Measurements from ENCODE around the gene LZTR1. TPM values are rescaled to one million over a fixed set of nuclear protein-coding genes. Genes with fewer than 3 reads are reported as not detected.

Gene LZTR1
- total RNA-seq, 1 experiment from 2014 or later = 23.4 TPM

- no peak overlapping the region for H3K4me3 ChIP-seq
Measured at GRCh38 chr22:21013657-21014201, 31.6 kb downstream of the LZTR1 start.

GRCh38 chr22:21014202-21014725 is 32.2 kb downstream of the LZTR1 start:
- BruUV-seq (replicated peaks) = no TSS peak
- intact Hi-C loops (cut with micrococcal nuclease; ENCODE audit: unreplicated experiment) = no loop called here
- POLR2A ChIA-PET (ENCODE audit: unreplicated experiment) = interaction anchor here (0.5 to 0.7 kb wide), 3 partner anchors 10 to 89 kb away, joined by 3 to 4 read pairs (median 4); no protein-coding TSS in a partner anchor
- TF ChIP-seq EZH2 (IDR thresholded peaks at IDR 0.05; ENCODE audit: low read depth) = no peak
- TF ChIP-seq CTCF (conservative IDR thresholded peaks at IDR 0.05) = no peak
- CTCF ChIA-PET = no interaction called here
- Histone ChIP-seq H3K79me2 (ENCODE audit: low read depth) (no peaks in the 10 kb centered on the region), H3K27ac (no peak overlapping the region), H3F3A (ENCODE audit: insufficient read depth, low read depth) (no peaks in the 10 kb centered on the region), H3K4me2 (peak overlapping the region; percentile 70; the same call in 1 of the 2 replicates), H3K36me3 (ENCODE audit: low read depth) (no peaks in the 10 kb centered on the region), H2AFZ (no peak overlapping the region), H3K9me2 (ENCODE audit: insufficient read depth) (no peaks in the 10 kb centered on the region), H3K4me3 (no peak overlapping the region), H3K4me1 (replicated peaks; ENCODE audit: insufficient read depth) (peaks cover 15% of the 10 kb centered on the region), H3K9me3 (ENCODE audit: insufficient read depth, low read depth) (no peaks in the 10 kb centered on the region), H3K27me3 (ENCODE audit: insufficient read depth, low read depth) (no peaks in the 10 kb centered on the region), H4K20me1 (ENCODE audit: insufficient read depth) (no peaks in the 10 kb centered on the region)
- DNase-seq = peak in 1 of 2 experiments; percentile 45

More at GRCh38 chr22:21013657-21014201, 31.6 kb downstream of the LZTR1 start:
- H4K20me1 ChIP-seq (ENCODE audit: insufficient read depth) = no peaks in the 10 kb centered on the region
- peaks cover 15% of the 10 kb centered on the region for H3K4me1 ChIP-seq (replicated peaks; ENCODE audit: insufficient read depth)
- no peak overlapping the region for H3K4me2 ChIP-seq
- ChIA-PET POLR2A (ENCODE audit: unreplicated experiment) (no interaction called here), CTCF (no interaction called here)
- H3F3A ChIP-seq (ENCODE audit: insufficient read depth, low read depth) = no peaks in the 10 kb centered on the region
- no peak overlapping the region for H2AFZ ChIP-seq
- intact Hi-C loops (cut with micrococcal nuclease; ENCODE audit: unreplicated experiment) = no loop called here
- no peak overlapping the region for H3K27ac ChIP-seq
- no peak for DNase-seq
- no peaks in the 10 kb centered on the region for H3K79me2 ChIP-seq (ENCODE audit: low read depth)
- H3K9me2 ChIP-seq (ENCODE audit: insufficient read depth) = no peaks in the 10 kb centered on the region
- BruUV-seq (replicated peaks) = no TSS peak
- H3K9me3 ChIP-seq (ENCODE audit: insufficient read depth, low read depth) = no peaks in the 10 kb centered on the region
- no peaks in the 10 kb centered on the region for H3K36me3 ChIP-seq (ENCODE audit: low read depth)
- TF ChIP-seq CTCF (conservative IDR thresholded peaks at IDR 0.05) (no peak), EZH2 (IDR thresholded peaks at IDR 0.05; ENCODE audit: low read depth) (no peak)
- no peaks in the 10 kb centered on the region for H3K27me3 ChIP-seq (ENCODE audit: insufficient read depth, low read depth)

GRCh38 chr22:21014726-21015465 is 32.8 kb downstream of the LZTR1 start, which contains the start of gene P2RX6:
Gene P2RX6, plus strand, starts transcription at chr22:21015165. Its CDS starts 10 bp downstream, at chr22:21015175.
- no TSS peak for BruUV-seq (replicated peaks)
- POLR2A ChIA-PET (ENCODE audit: unreplicated experiment) = interaction anchor here (0.5 to 0.7 kb wide), 3 partner anchors 11 to 88 kb away, joined by 3 to 4 read pairs (median 4); no protein-coding TSS in a partner anchor
- intact Hi-C loops (cut with micrococcal nuclease; ENCODE audit: unreplicated experiment) = no loop called here
- H3K27me3 ChIP-seq (ENCODE audit: insufficient read depth, low read depth) = no peaks in the 10 kb centered on the region
- CTCF ChIA-PET = no interaction called here
- peak within 1 kb of the TSS; percentile 70 for H3K4me2 ChIP-seq
- no peaks in the 10 kb centered on the region for H4K20me1 ChIP-seq (ENCODE audit: insufficient read depth)
- no peaks in the 10 kb centered on the region for H3K9me2 ChIP-seq (ENCODE audit: insufficient read depth)
- H3K79me2 ChIP-seq (ENCODE audit: low read depth) = no peaks in the 10 kb centered on the region
- peaks cover 15% of the 10 kb centered on the region for H3K4me1 ChIP-seq (replicated peaks; ENCODE audit: insufficient read depth)
- H3K27ac ChIP-seq = no peak within 1 kb of the TSS
- no peaks in the 10 kb centered on the region for H3K9me3 ChIP-seq (ENCODE audit: insufficient read depth, low read depth)
- H3K4me3 ChIP-seq = peak within 1 kb of the TSS; percentile 34; the same call in 1 of the 2 replicates
- DNase-seq = peak; percentile 39 to 40
- H3K36me3 ChIP-seq (ENCODE audit: low read depth) = no peaks in the 10 kb centered on the region
- peak within 1 kb of the TSS; percentile 50; the same call in 1 of the 2 replicates for H2AFZ ChIP-seq
- no peak for TF ChIP-seq EZH2 (IDR thresholded peaks at IDR 0.05; ENCODE audit: low read depth)
- TF ChIP-seq CTCF (conservative IDR thresholded peaks at IDR 0.05) = no peak
- no peaks in the 10 kb centered on the region for H3F3A ChIP-seq (ENCODE audit: insufficient read depth, low read depth)

Measured in PC-9 (cell line).